ENCODE data around the gene ENTHD1.
"Not testable (repeated sequence)": the region's sequence is repeated elsewhere in the genome, so short reads cannot be mapped to it uniquely, and the experiment has no call there.

The ENTHD1 gene

DNA sequence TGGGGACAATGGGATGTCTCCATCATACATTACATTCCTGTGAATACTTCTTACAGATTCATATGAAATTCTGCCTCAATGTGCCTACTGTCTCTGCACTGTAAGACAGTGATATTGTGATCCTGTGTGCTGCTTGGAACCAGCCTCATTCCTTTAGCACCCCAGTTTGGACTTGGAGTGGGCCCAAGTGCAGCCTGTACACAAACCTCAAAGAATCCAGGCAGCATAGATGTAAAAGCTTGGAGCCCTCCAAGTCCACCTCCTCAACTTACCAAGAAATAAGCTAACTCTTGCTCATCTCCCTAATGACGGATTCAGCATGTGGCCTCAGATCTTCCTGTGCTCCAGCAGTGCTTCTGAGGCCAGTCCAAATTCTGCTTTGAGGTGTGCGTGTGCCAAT is 31.7 kb upstream of the ENTHD1 start:
- DNase-seq (ENCODE audit: low spot score), result no peak

DNA sequence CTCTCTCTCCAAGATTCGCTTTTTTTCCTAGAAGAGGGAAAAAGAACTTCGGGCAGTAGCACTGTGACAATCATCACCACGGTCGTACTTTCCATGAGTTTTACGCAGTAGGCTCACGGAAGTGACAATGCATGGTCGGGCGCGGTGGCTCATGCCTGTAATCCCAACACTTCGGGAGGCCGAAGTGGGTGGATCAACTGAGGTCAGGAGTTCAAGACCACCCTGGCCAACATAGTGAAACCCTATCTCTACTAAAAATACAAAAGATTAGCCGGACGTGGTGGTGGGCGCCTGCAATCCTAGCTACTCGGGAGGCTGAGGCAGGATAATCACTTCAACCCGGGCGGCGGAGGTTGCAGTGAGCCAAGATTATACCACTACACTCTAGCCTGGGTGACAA is 30.7 kb upstream of the ENTHD1 start:
- DNase-seq (ENCODE audit: low spot score), result no peak

DNA sequence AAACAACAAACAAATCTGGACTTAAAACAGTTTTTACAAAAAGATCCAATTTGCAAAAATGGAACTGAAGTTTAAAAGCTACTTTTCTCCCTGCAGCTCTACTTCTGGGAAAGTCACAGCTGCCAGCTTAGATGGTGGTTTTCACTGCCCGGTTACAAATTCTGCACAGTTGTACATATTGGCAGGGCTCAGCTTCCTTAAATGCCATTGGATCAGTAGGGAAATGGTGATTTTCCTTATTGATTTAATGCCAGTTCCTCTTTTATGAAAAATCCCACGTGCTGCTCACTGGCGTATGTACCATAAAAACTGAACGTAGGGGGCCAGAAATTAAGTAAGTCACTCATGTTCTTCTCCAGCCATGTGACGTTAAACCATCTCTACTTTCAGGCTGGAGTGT is 30.1 kb upstream of the ENTHD1 start:
- no peak for DNase-seq (ENCODE audit: low spot score)

DNA sequence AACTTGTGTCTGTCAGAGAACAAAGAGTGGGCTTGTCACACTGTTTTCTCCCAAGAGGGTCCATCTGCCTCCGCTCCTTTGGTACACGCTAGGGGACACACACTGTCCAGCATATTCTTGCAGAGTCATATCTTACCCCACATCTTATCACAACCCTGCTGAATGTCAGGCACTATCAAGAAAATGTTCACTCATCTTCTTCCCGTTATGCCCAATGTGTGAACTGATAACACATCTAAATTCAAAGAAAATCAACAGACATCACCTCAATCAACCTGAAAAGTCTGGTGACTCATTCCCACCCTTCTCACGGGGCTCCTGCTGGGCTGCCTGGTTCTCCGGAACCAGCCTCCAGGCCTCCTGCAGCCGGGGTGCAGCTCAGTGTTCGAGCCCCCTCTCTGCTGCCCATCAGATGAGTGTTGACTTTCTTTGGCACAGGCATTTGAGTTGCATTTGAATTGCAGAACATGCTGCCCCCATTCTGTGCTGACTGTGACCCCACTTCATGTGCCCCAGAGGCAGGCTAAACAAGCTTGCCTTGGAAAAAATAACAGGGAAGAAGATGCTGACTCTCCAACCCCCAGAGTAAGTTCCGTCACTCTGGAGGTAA is 26.7 kb upstream of the ENTHD1 start:
- DNase-seq (ENCODE audit: low spot score), result no peak

DNA sequence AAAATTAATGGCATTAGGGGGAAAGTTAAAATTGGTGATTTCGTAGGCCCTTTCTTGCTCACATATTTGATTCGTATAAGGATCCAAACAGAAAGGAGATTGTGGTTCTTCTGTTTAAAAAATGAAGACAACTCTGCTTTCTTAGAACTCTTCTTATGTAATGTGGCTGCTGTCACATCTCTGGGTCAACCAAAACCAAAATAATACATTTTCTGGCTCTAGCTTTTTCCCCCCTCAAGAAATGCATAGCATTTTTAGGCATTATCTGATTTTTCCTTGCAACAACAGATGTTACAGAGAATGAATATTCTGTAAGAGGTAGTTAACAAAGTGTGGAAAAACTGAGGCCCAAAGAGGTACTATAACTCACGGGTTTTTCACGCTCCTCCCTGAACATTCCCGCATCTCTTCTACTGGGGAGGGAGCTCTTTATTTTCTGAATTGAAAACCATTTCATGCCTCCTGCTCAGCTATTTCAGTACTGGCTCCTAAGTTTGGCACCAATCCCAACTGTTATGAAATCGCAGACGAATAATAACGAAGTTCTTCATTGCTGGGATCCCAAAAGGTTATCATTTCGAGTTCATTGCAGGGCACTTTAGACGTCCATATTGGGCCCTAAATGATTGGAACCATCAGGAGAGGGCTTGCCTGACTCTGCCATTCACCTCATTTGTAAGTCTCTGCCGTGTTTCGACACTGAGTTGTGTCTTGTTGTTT is 24.4 kb upstream of the ENTHD1 start:
- no peak for DNase-seq (ENCODE audit: low spot score)

DNA sequence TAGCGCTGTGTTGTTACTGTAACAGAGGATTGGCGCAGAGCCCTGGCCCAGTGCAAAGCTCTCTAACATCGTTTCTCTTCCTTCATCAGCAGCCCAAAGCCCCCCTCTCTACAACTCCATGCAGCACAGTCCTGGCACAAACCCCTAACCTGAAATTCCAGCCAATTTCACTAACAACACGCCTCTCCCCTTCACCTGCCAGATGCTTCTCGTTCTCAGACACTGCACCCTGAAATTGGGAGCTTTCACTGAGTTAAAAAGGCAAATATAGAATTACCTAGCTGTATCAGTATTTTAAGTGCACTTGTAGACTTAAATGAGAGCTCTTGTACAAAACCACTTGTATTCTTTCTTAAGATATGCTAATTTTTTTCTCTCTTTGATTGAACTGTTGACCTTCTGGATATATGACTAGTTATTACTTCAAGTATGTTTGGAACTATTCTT is 23.7 kb upstream of the ENTHD1 start:
- no peak for DNase-seq (ENCODE audit: low spot score)

DNA sequence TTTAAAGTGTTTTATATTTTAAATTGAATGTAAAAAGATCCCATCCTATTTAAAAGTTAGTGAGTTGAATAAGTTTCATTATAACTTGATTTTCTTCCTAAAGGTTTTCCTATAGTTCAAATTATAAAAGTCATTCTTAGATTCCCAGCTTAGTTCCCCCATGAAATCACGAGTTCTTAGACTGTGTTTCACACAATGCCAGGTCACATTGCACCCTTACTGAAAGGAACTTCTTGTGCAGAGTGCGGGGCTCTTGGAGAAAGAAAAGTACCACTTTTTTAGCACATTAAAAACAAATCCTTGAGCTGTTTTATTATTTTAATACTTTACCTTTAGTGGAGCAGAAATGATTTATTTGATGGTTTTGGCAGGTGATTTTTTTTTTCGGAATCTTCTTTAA is 22.9 kb upstream of the ENTHD1 start:
- DNase-seq (ENCODE audit: low spot score), result no peak

DNA sequence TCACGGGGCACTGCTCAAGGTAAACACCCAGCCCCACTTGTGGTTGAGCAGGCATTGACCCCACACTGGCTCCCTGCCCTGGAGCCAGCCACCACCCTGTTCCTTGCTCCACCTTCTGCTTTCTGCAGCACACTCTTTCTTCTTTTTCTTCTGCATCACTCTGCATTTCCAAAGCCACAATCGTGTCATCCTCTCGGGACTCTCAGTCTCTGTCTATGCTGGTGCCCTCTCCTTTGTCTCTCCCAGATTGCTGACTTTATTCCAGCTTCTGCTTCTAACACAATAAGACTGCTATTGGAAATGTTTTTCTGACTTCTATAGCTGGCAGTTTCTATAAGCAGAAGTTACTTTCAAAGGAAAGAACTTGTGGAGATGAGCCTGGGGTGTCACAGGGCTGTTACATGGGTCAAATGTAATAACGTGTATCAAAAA is 21.8 kb upstream of the ENTHD1 start:
- no peak for DNase-seq (ENCODE audit: low spot score)

DNA sequence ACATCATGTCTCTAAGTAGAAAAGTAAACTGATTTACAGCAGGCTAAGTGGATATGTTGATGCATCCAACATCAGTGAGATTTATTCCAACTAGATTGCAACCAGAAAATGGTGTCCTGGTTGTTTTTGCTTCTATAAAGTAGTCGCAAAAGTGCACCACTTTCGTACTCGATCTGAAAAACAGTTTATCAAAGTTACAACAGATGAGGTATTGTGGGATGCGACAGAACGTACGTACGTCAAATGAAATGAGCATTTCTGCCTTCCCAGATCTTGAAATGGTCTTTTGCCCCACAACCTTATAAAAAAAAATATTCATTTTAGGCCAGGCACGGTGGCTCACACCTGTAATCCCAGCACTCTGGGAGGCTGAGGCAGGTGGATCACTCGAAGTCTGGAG is 21.0 kb upstream of the ENTHD1 start:
- DNase-seq (ENCODE audit: low spot score), result no peak

DNA sequence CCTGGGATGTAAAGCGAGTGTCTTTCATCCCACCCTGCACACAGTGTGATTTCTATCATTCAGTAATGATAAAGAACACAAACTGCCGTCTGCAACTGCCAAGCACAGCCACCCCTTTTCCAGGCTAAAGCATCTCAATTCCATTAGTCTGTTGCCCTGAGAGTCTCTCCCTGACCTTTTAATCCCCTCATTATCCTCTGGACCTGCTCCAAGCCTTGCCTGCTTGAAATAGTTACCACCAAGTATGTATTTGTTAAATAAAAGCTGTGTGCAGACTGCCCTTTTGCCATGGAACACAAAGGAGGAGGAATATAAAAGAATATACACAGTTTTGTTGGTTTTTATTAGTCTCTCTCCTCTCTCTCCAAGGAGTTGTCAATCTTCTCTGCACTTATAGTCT is 20.3 kb upstream of the ENTHD1 start:
- DNase-seq (ENCODE audit: low spot score), result no peak

DNA sequence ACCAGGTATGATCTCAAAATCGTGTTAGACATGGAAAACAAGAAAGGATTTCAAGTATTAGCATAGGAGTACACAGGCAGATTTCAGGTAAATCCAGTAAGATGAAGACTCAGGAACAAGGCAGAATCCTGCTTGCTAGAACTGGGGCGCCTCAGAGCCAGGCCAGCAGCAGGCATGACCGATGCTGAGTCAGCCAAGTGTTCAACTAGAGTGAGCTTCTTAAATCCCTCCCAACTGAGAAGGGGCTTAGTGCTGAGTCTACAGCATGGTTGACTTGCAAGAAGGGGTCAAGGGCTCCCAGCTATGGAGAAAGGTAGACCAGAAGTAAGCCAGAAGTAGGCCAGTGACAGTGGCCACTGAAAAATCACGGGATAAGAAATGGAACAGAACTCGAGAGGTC is 19.8 kb upstream of the ENTHD1 start:
- no peak for DNase-seq (ENCODE audit: low spot score)

DNA sequence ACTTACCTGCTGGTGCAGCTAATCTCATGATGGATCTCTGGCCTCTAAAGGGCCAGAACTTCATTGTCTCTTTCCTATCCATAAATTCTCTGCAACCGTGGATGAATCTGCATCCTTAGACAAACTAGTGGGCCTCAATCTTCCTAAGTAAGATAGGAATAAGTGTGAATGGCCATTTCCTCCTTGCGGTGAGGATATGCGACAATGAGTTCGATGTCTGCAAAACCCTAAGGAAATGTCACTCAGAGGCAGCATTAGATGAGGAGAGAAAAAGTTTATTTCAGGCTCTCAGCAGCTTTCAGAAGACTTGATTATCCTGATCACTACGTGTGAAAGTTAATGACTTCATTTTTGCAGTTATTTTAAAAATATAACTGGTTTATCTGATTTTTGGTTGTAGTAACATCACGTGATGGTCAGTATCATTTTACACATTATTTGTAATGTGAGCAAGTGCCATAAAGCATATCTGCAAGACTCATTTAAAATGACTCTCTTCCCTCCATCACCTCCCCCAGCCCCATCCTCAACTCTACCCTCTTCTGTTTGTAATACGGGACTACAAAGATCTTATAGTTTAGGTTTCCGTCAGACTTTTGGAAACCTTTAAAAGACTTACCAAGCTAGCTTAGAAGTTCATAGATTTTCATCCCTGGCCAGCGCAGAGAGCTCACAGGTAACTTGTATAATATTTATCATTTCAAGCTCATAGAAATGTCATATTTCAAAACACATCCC is 17.5 kb upstream of the ENTHD1 start:
- DNase-seq (ENCODE audit: low spot score), result no peak

DNA sequence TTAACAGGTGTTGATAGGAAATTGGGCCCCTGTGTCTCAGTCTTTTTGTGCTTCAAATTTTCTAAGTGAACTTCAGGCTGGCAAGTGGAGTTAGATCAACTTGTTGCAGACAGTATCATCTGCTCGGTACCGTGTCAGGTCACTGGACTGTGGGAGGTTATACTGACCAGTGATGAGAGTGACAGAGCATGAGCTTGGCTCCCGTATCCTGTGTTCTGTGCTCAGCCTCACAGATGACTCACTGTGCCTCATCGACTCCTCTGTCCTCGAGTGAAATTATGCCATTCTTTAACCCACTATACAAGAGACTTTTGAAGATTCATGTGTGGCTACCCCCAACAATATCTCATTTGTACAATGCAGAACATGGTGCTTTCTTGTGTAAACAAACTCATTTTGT is 15.2 kb upstream of the ENTHD1 start:
- DNase-seq (ENCODE audit: low spot score), result no peak

DNA sequence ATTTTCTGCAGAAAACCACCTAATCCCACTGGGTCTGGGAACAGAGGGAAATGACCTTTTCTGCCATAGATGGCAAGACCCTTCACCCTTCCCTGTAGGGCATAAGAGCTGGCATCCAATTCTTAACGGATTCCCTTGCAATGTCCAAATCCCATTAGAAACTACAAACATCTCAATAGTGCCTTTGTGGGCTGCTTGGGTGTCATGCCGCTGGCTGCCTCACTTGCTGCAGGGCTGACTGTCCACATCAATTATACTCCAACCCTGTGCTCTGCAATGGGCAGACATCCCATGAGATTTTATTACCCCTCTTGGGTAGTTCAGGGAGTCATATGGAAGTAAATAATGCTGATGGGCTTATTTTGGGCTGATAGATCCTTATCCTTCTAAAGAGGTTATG is 14.6 kb upstream of the ENTHD1 start:
- DNase-seq (ENCODE audit: low spot score), result no peak

DNA sequence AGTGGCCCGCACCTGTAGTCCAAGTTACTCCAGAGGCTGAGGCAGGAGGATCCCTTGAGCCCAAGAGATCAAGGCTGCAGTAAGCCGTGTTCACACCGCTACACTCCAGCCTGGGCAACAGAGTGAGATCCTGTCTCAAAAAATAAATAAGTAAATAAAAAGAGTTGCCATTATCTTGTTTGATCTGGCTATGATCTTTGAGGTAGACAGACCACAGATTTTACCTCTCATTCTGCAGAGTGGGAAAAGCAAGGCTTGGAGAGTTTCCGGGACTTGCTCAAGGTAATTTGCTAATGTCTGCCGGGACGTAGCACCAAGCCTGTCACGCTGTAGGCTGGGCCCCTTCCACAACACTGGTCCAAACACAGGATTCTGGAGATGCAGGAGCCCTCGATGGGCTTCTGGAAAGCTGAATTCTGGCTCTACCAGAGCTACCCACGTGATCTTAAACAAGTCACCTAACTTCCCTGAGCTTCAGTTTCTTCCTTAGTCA is 14.1 kb upstream of the ENTHD1 start:
- DNase-seq (ENCODE audit: low spot score), result no peak

DNA sequence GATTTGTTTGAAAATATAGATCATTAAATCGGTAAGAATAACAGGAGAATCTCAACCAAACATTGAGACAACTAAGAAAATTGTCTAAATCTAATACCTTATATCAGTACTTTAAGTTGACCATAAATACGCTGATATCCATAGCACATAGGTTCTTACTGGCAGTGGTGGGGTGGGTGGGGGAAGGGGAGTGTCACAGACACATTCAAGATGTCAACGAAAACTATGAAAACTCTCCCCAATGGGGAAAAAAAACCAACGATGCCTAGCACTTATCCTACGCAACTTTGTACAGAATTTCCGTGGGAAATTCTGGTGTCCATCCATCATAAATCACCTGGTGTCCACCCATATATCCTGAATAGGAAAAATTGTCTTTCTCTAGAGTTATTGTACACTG is 13.5 kb upstream of the ENTHD1 start:
- no peak for DNase-seq (ENCODE audit: low spot score)

DNA sequence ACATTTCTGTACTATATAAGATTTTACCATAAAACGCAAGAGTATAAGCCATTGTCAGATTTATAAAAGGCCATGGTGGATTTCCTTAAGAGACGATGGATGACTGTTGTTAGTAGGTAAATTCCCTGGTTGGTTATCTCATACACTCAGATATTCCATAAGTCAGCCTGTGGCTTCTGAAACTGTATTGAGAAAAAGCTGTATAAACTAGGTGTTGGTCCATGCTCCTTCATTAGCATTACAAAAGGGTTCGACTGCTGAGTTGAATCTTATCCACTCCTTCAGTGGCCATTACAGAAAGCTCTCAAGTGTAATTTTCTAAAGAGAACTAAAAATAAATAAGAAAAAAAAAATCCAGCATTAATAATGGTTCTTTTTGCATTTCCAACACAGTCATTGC is 12.6 kb upstream of the ENTHD1 start:
- DNase-seq (ENCODE audit: low spot score), result no peak

DNA sequence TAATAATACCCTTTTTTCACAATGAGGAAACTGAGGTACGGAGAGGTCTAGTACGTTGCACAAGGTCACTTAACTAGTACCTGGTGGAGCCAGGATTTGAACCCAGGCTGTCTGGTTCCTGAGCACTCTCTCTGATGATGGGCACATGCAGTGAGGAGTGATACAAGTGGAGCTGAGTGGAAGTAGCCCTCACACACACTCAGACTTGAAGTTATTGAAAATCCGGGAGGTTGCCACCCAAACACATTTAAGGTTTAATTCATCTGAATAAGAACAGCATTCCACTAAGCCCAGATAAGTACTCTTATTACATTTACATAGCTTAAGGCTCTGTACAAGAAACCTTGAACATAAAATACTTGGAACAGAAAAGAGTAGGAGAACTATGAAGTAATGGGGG is 12.1 kb upstream of the ENTHD1 start:
- DNase-seq (ENCODE audit: low spot score), result no peak

DNA sequence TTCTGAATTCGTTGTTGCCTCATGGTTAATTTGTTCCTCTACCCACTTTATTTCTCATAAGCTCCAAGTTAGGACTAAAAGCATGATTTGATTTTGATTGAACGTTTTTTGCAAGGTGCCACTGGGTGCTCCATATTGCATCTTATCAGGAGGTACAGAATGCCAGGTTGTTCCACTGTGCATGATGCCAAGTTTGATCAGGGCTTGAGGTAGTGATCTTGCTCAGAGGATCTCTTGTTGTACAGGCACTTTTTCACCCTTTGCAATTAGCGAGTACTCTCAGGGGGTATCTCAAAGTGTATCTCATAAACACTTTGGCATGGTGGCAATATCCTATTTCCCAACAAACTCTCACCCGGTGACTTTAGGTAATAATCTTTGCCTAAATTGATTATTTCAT is 11.3 kb upstream of the ENTHD1 start:
- no peak for DNase-seq (ENCODE audit: low spot score)

DNA sequence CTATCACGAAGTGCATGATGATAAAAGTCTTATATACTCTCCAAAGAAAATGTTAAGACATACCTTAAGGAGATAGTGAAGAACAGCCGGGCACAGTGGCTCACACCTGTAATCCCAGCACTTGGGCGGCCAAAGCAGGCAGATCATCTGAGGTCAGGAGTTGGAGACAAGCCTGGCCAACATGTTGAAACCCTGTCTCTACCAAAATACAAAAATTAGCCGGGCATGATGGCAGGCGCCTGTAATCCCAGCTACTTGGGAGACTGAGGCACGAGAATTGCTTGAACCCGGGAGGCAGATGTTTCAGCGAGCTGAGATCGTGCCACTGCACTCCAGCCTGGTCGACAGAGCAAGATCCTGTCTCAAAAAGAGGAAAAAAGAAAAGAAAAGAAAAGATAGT is 10.5 kb upstream of the ENTHD1 start:
- not testable (repeated sequence) for DNase-seq (ENCODE audit: low spot score)

DNA sequence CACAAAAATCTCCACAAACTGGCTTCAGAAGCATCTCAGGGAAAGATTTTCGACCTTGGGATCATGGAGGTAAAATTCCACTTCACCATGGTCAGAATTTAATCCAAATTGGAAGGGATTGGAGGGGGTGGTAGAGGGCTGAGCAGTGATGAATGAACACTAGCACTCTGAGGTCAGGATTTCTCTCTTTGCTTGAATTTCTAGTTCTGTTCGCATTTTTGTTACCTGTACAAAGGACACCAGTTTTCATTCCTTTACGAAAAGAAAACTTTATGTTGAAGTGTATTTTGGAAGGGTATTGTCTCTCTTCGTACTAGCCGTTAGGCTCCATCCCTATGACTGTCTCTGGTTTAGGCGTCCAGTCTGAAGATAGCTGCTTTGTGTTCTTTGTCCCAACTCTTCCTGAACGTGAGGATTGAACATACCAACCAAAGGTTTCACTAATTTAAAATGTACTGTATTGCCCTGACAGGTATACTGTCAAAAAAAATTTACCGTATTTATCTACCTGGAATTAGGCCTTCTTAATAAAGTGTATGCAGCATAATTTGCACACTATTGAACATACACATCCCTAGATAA is 8.1 kb upstream of the ENTHD1 start:
- no peak for DNase-seq (ENCODE audit: low spot score)

DNA sequence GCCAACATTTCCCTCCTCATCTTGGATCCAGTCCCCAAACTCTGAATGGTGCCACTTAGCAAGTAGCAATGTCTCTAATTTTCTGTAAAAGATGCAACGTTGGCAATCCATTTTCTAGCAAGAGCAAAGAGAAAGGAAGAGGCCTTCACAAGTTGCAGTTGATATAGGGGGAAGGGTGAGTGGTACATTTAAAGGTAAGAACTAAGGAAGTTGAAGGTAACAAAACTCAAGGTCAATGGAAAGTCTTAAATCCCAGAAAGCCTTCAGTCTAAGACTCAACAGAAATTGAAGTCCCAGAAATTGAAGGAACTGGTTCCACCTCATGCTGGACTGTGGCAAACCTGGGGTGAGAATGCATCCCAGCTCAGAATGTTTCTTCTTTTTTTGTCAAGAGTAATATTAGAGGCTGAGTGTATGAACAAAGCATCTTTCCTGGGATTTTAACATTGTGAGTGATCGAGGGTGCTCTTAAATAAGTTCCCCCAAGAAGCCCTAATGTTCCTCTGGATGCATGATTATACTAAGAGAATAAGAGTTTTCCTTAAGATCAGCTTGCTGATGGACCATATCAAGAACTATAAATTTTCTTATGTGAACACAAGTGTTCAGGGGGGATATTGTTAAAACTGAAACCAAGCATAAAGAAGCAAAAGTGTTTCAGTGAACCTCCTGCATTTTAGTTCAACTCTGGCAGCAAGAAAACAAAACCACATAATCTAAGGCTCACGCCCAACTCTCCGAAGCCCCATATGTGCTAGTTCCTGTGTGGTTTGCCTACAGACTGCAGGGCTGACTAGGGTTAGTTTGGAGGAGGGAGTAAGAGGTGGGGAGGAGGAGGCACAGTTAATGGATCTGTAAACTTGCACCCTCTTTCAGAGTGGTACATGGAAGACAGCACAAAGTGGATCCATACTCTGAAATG is 7.0 kb upstream of the ENTHD1 start, which contains the start of gene GRAP2:
Gene GRAP2, plus strand, starts transcription at position 779 of the 922 bp plus-strand sequence. CDS start 46,023 bp downstream, outside the sequence.
- no peak for DNase-seq (ENCODE audit: low spot score)

Measured in left forelimb (tissue), 1 donor.